Measurements from ENCODE around the gene CEND1.
A peak's percentile ranks its signal among the peaks of the same experiment; 100 is the strongest.

CEND1 gene

DNA sequence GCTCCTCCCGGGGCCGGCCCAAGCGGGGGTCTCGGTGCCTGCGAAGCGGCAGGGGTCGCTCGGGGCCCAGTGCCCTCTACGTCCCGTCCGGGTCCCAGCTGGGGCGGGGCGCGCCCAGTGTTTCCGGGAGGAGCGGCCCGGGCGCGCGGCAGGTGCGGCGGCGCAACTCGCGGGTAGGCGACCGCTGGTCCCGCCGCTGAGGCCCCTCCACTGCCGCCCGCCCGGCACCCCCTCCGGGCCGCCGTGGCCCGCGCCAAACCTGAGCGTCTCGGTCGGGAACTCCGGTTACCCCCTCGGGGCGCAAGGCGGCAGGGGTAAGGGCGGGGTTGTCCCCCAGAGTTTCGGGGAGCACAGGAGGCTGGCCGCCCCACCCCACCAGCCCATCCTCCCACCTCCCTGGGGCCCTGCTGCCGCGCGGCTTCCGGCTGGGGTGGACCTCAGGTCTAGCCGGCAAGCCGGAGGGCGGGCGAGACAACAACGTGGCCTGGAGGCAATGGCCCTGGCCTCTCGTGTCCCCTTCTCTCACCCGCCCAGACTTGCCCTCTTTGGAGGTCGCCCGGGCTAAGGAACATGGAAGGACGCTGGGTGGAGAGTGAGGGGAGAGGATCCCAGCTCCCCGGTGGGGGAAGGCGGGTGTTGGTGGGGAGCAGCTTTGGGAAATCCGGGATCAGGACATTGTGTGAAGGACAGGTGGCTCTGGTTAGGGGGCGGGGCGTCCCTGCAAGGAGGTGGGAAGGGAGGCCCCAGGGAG lies 37.4 kb upstream of the CEND1 start:
- DNase-seq, result no peak

DNA sequence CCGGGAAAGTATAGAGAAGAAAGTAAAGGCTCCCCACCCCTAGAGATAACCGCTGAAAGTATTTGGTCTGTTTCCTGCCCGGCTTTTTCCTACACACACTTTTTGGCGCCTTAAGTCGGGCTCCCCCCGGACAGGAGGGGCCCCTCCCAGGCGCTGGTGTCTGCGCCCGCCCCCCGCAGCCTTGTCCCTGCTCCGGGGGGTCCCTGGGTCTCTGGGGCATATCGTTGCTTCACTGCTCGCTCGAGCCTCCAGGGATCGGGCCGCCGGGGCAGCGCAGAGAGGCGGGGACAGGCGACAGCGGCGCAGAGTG lies 36.9 kb upstream of the CEND1 start:
- DNase-seq, result no peak

DNA sequence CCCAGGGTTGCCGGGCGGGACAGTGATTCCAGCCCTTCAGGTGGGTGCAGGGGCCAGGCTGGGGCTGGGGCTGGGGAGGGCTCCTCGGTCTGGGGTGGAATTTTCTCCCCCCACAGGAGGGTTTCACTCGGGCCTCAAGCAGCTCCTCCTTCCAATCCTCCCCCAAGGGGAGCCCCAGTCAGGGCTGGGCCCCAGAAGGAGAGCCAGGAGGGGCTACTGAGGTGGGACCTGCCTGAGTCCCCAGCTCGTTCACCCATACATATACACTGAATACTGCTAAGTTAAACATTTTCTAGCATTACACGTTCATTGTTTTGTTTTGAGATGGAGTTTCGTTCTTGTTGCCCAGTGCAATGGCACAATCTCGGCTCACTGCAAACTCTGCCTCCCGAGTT lies 36.3 kb upstream of the CEND1 start:
- DNase-seq, result no peak

DNA sequence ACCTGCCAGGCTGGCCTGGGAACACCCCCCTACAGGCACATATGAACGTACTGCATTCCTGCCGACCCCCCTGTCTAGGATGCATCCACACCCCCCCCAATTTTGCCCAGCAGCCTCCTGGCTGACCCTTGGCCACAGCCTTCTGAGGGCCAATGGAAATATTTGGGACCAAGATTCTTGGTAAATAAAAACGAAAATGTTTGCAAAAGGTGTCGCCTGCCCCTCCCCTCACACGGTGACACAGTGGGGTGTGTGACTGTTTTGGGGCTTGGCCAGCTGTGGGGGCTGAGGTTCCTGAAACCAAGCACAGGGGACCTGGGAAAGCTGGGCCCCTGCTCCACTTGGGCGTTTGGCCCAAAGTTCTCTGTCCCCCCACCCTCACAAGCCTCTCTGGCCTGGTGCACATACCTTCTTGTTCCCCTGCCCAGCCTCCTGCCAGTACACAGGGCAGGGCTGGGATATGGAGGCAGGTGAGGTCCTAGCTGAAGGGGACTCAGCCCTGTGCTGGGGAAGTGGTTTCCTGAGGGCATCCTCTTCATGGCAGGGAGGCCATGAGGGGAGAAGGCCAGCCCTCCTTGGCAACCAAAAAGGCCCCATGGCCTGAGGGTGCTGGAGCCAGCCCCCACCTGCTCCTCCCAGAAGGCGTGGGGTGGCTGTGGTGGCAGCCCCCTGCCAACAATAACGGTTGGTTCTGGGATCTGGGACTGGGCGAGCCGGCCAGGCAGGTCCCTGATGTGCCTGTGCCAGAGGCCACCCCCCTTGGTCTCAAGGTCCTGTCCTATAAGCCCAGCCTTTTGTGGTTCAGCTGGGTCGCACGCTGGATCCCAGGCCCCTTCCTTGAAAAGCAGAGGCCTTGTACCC lies 35.7 kb upstream of the CEND1 start:
- DNase-seq, result no peak

DNA sequence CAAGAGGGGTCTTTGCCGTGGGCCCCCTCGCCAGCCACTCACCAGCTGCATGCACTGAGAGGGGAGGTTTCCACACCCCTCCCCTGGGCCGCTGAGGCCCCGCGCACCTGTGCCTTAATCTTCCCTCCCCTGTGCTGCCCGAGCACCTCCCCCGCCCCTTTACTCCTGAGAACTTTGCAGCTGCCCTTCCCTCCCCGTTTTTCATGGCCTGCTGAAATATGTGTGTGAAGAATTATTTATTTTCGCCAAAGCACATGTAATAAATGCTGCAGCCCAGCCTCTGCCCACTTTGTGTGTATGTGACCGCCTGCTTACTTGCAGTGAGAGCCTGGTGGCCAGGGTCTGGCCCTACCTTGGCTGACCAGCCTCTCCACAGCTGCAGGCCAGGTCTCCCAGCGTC lies 35.1 kb upstream of the CEND1 start:
- no peak for DNase-seq

DNA sequence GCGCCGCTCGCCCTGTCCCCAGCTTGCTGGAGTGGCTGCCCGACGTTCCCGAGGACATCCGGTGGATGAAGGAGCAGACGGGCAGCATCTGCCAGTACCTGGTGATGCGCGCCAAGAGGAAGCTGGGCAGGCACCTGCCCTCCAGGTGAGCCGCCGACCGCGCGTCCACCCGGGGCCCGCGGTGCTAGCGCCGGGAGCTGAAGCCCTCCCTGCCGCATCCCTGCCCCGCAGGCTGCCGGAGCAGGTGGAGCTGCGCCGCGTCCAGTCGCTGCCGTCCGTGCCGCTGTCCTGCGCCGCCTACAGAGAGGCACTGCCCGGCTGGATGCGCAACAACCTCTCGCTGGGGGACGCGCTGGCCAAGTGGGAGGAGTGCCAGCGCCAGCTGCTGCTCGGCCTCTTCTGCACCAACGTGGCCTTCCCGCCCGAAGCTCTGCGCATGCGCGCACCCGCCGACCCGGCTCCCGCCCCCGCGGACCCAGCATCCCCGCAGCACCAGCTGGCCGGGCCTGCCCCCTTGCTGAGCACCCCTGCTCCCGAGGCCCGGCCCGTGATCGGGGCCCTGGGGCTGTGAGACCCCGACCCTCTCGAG lies 34.5 kb upstream of the CEND1 start:
- DNase-seq, result no peak

DNA sequence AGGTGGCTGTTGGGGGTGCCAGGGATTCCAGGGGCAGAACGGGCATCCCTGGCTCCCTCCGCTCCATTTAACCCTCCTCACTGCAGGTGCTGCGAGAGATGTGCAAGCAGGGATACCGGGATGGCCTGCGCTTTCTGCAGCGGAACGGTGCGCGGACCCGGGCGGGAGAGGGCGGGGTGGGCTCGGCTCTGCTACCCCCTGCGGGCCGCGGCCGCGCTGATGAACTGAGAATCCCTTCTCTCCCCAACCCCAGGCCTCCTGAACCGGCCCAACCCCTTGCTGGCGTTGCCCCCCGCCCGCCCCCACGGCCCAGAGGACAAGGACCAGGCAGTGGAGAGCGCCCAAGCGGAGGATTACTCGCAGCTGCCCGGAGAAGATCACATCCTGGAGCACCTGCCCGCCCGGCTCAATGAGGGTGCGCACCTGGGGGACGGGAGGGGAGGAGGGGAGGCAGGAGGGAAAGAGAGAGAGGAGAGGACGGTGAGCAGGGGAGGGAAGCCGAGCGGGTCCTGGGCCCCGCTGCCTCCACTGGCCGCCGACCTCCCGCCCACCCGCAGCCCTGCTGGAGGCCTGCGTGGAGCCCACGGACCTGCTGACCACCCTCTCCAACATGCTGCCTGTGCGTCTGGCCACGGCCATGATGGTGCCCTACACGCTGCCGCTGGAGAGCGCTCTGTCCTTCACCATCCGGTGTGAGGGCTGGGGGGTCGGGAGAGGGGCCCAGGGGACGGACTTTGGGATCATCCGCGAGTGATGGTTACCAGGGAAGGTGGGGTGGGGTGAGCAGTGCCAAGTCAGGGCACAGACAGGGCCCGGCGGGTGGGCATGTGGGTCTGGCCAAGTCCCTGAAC lies 33.8 kb upstream of the CEND1 start:
- DNase-seq, result no peak

DNA sequence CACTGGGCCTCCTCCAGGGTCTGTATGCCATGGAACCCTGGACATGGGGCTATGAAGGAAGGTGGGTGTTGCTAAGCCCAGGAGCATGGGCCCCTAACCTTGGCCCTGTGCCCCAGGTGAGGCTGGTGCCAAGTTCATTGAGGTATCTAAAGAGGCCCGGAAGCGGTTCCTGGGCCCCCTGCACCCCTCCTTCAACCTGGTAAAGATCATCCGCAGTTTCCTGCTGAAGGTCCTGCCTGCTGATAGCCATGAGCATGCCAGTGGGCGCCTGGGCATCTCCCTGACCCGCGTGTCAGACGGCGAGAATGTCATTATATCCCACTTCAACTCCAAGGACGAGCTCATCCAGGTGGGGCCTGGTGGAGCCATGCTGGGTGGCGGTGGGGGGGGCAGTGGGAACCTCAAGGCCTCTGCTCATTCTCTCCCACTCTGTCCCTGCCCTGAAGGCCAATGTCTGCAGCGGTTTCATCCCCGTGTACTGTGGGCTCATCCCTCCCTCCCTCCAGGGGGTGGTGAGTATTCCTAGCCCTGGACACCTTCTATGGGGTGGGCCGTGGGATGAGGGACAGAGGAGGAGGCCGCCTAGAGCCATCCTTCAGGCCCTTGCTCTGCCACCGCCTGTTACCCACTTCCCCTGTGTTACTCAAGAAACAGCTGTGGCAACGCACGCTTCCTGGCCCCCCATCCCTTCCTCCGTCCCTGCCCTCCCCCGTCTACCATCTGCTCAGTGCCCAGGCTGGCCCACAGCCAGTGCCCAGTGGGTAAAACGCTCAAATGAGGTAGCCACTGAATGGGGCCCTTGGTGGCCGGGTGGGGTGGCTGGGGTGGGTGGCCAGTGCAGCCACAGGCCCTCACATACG lies 31.9 kb upstream of the CEND1 start:
- no peak for DNase-seq

DNA sequence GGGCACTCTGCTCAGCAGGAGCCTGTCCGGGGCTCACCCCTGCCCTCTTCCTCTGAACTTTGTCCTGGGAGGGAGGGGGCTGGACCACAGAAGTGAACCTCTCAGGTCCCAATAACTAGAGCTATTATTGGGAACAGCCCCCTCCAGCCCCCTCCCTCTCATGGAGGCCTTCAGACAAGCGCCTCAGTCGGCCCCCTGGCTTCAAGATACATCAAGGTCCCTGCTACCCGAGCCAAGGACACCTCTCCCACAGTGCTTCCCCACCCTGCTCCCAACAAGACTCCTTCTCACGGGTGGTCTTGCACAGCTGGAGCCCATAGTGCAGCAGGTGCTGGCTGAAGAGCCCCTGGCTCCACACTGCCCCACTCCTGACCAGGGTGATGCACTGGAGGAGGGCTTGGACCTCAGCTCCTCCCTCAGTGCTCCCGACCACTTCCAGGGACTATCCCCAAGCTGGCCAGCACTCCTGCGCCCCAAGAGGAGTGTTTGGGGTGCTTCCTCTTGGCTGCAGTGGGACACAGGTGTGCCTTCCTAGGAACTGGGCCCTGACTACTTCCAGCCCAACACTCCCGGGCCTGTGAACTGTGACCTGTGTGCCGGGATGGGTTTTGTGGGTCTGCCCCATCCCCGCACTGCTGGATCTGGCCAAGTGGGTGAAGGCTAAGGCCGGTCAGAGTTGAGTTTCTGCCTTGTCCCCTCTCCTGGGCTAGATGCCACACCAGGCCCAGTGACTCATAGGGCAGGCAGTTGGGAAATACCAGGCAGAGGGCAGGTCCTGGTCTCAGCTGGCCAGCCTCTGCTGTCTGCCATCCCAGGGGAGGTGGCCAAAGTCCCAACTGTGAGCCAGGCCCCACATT lies 31.0 kb upstream of the CEND1 start:
- DNase-seq, result no peak

DNA sequence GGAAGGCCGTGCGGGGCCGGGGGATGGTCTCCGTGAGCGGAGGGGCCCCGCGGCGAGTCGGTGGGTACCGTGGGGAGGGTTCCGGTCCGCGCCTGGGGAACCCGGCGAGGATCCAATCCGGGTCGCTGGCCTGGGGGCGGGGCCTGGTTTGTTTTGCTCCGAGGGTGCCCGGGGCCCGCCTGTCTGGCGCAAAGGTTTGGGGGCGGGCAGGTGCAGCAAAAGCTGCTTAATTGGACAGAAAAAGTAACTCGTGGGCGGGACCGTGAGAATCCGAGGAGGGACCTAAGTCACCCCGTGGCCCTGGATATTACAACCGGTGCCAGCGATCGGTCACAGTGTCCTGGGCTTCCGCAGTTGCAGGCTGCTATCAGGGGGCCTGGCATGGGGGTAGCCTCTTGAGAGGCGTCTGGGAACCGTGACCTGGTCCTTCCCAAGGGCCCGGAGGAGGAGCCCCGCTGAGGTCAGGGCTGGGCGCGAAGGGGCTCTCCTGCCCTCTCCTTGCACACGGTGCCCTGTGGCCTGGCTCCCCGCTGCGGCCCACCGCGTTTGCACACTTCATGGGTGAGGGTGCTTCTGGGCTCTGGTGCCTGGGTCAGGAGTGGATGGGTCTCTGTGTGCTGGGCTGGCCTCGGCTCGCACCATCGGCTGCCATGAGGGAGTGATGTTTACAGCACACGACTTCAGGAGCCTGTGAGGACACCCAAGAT lies 30.2 kb upstream of the CEND1 start:
- DNase-seq, result peak; percentile 87

DNA sequence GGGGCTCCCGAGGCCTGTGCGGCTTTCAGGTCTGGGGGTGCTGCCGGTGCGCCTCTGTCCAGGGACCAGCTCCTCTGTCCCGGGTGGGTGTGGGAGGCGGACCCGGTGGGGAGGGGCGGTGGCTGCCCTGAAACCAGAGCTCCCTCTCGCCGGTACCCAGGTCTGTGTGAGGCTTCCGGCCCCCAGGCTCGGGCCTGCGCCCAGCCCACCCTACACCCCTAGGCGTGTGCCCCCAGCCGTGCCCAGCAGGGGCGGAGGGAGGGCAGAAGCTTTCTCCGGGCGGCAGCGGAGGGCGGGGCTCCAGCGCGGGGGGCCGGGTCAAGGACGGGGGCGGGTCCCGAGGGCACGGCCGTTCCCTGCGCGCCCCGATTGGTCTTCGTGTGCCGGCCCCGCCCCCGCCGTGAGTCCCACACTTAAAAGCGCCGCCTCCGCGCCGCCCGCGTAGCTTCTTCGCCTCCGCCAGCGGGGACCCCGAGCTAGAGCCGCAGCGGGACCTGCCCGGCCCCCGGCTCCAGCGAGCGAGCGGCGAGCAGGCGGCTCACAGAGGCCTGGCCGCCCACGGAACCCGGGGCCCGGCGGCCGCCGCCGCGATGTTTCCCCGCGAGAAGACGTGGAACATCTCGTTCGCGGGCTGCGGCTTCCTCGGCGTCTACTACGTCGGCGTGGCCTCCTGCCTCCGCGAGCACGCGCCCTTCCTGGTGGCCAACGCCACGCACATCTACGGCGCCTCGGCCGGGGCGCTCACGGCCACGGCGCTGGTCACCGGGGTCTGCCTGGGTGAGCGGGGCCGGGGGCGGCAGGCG lies 29.4 kb upstream of the CEND1 start:
- peak; percentile 86 for DNase-seq

DNA sequence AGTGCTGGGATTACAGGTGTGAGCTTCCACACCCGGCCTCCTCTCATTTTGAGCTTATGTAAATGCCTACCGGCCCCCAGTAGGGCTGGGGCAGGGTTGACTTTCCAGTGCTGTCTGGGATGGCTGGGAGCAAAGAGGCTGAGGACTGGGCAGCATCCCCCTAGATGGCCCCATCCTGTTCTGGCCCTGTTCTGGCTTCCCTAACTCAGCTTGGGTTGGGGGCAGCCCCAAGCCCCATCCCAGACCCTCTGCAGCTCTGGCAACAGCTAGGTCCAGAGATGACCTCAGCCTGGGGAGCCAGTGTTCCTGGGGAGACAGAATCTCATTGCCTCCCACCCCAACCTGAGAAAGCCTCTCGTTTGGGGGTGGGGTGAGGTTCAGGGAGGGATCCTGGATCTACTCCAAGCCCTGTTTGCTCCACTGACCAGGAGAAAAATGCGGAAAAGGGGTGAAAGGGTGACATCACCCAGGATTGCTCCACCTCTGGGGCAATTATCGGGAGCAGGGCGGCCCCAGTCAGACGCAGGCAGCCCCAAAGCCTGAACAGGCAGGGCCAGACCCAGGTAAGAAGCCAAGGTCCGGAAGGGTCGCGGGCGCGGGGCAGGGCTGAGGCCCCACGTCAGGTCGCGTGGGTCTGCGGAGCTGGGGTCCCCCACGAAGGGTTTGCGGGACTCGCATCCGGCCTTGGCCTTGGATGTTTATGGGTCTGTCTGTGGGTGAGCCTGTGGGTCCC lies 28.7 kb upstream of the CEND1 start, which contains the start of gene PNPLA2:
PNPLA2 (plus strand) TSS at position 519 of the 733 bp plus-strand sequence. CDS start 805 bp downstream, outside the sequence.
- no peak for DNase-seq

DNA sequence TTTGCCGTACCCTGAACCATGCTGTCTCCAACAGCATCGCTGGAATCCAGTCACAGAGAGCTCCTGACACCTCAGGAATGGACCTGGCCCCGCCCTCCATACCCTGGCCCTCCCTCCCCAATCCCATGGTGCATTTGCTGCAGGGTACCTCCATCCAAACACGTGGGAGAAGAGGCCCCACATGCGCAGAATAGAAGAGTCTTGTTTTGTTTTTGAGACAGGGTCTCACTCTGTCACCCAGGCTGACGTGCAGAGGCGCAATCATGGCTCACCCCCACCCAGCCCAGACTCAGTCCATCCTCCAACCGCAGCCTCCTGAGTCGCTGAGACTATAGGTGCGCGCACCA lies 26.5 kb upstream of the CEND1 start:
- DNase-seq, result no peak

DNA sequence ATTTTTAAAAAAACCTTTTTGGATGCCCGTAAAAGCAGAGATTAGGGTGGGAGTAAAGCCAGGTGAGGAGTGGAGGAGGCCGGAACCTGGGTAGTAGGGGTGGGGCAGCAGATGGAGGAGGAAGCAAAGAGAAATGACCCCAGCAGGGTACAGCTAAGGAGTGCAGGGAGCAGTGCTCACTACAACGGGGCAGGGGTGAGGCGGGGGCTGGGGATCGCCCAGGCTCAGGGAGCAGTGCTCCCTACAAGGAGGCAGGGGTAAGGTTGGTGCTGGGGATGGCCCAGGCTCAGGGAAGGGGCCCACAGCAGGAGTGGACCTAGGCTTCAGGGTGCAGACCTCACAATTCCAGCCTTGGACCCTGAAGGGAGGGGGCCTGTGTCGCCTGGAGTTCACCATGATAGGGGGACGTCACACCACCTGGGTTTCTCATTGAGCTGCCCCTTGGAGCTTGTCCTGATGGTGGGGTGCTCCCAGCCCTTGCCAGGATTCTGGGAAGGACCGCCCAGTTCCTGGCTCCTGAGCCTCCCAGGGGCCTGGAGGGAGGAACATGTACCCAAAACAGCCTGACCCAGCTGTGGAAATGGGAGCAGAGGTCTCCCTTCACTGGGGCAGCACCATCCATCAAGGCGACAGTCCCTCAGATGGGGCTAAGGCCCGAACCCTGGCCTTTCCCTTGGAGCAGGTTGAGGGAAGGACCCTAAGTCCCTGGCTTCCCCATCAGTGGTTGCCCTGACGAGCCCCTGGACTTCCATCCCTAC lies 26.0 kb upstream of the CEND1 start:
- no peak for DNase-seq

DNA sequence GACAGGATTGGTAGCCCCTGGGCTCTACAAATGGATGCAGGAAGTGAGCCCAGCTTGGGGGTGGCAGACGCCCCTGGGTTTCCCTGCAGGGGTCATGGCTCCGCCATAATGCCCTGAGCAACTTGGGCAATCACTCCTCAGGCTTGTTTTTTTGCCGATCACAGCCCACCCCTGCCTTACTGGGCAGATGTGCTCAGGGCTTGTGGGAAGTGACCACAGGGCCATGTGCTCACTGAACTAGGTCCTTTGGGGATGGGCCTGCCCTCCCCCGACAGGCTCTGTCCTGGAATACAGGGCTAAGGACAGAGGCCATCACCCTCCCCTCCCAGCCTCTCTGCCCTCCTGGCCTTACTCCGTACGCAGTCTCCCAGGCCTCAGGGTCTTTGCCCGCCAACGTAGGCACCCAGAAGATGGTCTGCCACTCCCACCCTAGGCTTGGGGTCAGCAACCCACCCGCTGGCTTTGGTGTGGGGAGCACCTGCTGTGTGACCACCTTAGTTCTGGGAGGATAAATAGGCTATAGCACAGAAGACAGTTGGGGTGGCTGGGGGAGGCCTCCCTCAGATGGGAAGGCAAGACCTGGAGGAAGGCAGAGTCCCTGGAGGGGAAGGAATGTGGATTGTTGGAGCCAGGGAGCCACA lies 23.7 kb upstream of the CEND1 start:
- DNase-seq, result no peak

DNA sequence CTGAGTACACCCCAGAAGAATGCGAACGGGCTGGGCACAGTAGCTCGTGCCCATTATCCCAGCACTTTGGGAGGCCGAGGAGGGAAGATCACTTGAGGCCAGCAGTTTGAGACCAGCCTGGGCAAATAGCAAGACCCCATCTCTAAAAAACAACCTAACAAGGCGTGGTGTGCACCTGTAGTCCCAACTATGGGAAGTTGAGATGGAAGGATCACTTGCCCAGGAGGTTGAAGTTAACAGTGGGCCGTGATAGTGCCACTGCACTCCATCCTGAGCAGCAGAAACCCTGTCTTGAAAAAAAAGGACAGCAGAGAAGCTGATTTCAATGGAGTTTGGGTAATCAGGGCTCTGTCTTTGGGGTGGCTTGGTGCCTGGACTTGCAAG lies 23.2 kb upstream of the CEND1 start:
- DNase-seq, result no peak

DNA sequence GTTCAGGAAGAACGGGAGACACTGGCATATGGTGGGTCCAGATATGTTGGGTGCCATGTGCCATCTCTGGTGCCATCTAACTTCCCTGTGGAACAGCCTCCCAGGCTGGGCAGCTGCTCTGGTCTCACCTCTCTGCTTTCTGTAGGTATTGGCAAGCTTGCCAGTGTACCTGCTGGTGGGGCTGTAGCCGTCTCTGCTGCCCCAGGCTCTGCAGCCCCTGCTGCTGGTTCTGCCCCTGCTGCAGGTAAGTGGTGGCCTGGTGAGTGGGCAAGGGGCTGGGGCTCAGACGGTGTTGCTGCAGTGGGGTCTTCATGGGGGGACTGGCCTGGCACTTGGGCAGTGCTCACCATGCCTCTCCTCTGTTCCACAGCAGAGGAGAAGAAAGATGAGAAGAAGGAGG lies 22.5 kb upstream of the CEND1 start:
- no peak for DNase-seq

Measured in activated gamma-delta T cell (primary cell).